ENCODE data around the gene AOC3. TPM values are rescaled to one million over a fixed set of nuclear protein-coding genes. Genes with fewer than 3 reads are reported as not detected.

The AOC3 gene
- total and polyA plus RNA-seq, 2 of the 13 experiments (the other 11 are each of a cell fraction or from before 2014, with no cell fraction given), result 8.7 to 51.7 TPM

- TF ChIP-seq PCBP1 (IDR thresholded peaks at IDR 0.05; ENCODE audit: borderline replicate concordance, low read depth, low read length), result no peak
- TF ChIP-seq ZFP91 (CRISPR knock-in tag; IDR thresholded peaks at IDR 0.05; ENCODE audit: borderline replicate concordance), result no peak
- TF ChIP-seq SNRNP70 (IDR thresholded peaks at IDR 0.05; ENCODE audit: low read depth, low read length), result no peak
- TF ChIP-seq ZBTB25 (CRISPR knock-in tag; IDR thresholded peaks at IDR 0.05), result no peak
- no peak for TF ChIP-seq ZNF496 (CRISPR knock-in tag; IDR thresholded peaks at IDR 0.05; ENCODE audit: insufficient replicate concordance)
- TF ChIP-seq PHF5A (CRISPR knock-in tag; IDR thresholded peaks at IDR 0.05; ENCODE audit: low read depth, unreplicated experiment), result no peak
- TF ChIP-seq SMARCC2 (IDR thresholded peaks at IDR 0.05), result no peak
- TF ChIP-seq ZFP41 (CRISPR knock-in tag; IDR thresholded peaks at IDR 0.05; ENCODE audit: borderline replicate concordance), result no peak
- no peak for TF ChIP-seq ZNF646 (CRISPR knock-in tag; IDR thresholded peaks at IDR 0.05)
- TF ChIP-seq IRF1 (CRISPR knock-in tag; IDR thresholded peaks at IDR 0.05; ENCODE audit: low read depth), result no peak
- no peak for TF ChIP-seq GTF3A (CRISPR knock-in tag; conservative IDR thresholded peaks at IDR 0.05)
- no peak for TF ChIP-seq MAFK (conservative IDR thresholded peaks at IDR 0.05 in 1 of 2, IDR thresholded peaks at IDR 0.05 in 1 of 2; ENCODE audit: low read length in 2 of 2)
- TF ChIP-seq NR2F1 (CRISPR knock-in tag; IDR thresholded peaks at IDR 0.05), result 0 out of 4 replicates have a peak, but pooled peaks have one; percentile 39 to 63
- TF ChIP-seq ZNF446 (CRISPR knock-in tag; IDR thresholded peaks at IDR 0.05), result no peak
- TF ChIP-seq JUND (CRISPR knock-in tag; IDR thresholded peaks at IDR 0.05), result no peak
- TF ChIP-seq GABPA (IDR thresholded peaks at IDR 0.05; ENCODE audit: low read depth, low read length), result no peak
- TF ChIP-seq GABPA (CRISPR knock-in tag; IDR thresholded peaks at IDR 0.05; ENCODE audit: low read depth), result no peak; the same call in 1 of the 2 replicates
- TF ChIP-seq KLF11 (CRISPR knock-in tag; IDR thresholded peaks at IDR 0.05), result no peak
- TF ChIP-seq ARNTL (CRISPR knock-in tag; IDR thresholded peaks at IDR 0.05), result no peak
- no peak for TF ChIP-seq SMARCE1 (IDR thresholded peaks at IDR 0.05; ENCODE audit: borderline replicate concordance)
Measured at GRCh38 chr17:42803074-42803883, 47.7 kb upstream of the AOC3 start (continued).

Measured in HepG2 (cell line).